Endodermal cell (in vitro differentiated cells): ENCODE results near the gene MTM1. TPM values are rescaled to one million over a fixed set of nuclear protein-coding genes. Genes with fewer than 3 reads are reported as not detected.

Experiments
- DNase-seq: peaks from one replicate; pipeline ENCODE4 v3.0.0-alpha.2; 2017
- H3K27ac ChIP-seq: 2 replicates; pipeline ENCODE4 v1.5.1; 2013; ENCODE audit warnings: mild to moderate bottlenecking, low read depth, low read length, moderate library complexity
- H3K27me3 ChIP-seq: 2 replicates; pipeline ENCODE4 v1.6.1; 2013; ENCODE audit warnings: mild to moderate bottlenecking, low read length, moderate library complexity; ENCODE audit not compliant: insufficient read depth, control insufficient read depth, poor library complexity, severe bottlenecking
- H3K36me3 ChIP-seq: 2 replicates; pipeline ENCODE4 v1.7.0; 2013; ENCODE audit warnings: mild to moderate bottlenecking, low read length, moderate library complexity; ENCODE audit not compliant: control insufficient read depth, insufficient read depth
- H3K4me1 ChIP-seq: one replicate; pipeline ENCODE4 v1.7.0; 2013; ENCODE audit warnings: low read length; ENCODE audit not compliant: control insufficient read depth, insufficient read depth
- H3K4me3 ChIP-seq: 2 replicates; pipeline ENCODE4 v1.5.1; 2013; ENCODE audit warnings: mild to moderate bottlenecking, low read length, moderate library complexity
- H3K9ac ChIP-seq: 2 replicates; pipeline ENCODE4 v1.6.1; 2013; ENCODE audit warnings: mild to moderate bottlenecking, low read length, moderate library complexity; ENCODE audit not compliant: poor library complexity, severe bottlenecking; ENCODE audit errors: extremely low read depth
- H3K9me3 ChIP-seq: 2 replicates; pipeline ENCODE4 v1.6.1; 2013; ENCODE audit warnings: mild to moderate bottlenecking, low read length, moderate library complexity; ENCODE audit not compliant: control insufficient read depth
- H3K27ac Mint-ChIP-seq: 2 replicates; pipeline ENCODE4 v1.8.0; 2020; ENCODE audit warnings: mixed read lengths
- H3K27me3 Mint-ChIP-seq: 2 replicates; pipeline ENCODE4 v1.8.0; 2021; ENCODE audit warnings: mild to moderate bottlenecking, mixed read lengths; ENCODE audit not compliant: insufficient read depth
- H3K36me3 Mint-ChIP-seq: 2 replicates; pipeline ENCODE4 v1.8.0; 2020; ENCODE audit warnings: low read depth, mixed read lengths
- H3K4me1 Mint-ChIP-seq: 2 replicates; pipeline ENCODE4 v1.8.0; 2020; ENCODE audit warnings: mixed read lengths
- H3K4me3 Mint-ChIP-seq: 2 replicates; pipeline ENCODE4 v1.8.0; 2020; ENCODE audit warnings: mild to moderate bottlenecking, moderate library complexity, mixed read lengths
- H3K9me3 Mint-ChIP-seq: 2 replicates; pipeline ENCODE4 v1.8.0; 2020; ENCODE audit warnings: mild to moderate bottlenecking, mixed read lengths
- whole genome bisulfite sequencing, 2 experiments: methylation state at CpG; one replicate each; pipeline versions ENCODE4 v1.1.5 to v1.1.7; 2013; ENCODE audit warnings: missing lambda C conversion rate in 2 of 2, mixed read lengths in 1 of 2; ENCODE audit not compliant: insufficient coverage in 1 of 2, insufficient read length in 1 of 2; 5-methylcytosine and 5-hydroxymethylcytosine counted together
- total RNA-seq, 2 donors: library from RNA; stranded (reverse); fragmentation: NEBNext Ultra II Directional in 1 of 2; extraction: Animal tissue kit (Norgen Biotek cat#: 25700) in 1 of 2; gene quantifications; 2 replicates in 1 of 2; 3 replicates in 1 of 2; pipeline ENCODE4 v1.2.1, GENCODE V29; 2021
- TF ChIP-seq, protein P1 (sequence below): fragments of 200-600 bp; sonication (generic); conservative IDR thresholded peaks from 2 replicates; pipeline ENCODE4 v1.5.0; 2021; ENCODE audit warnings: antibody characterized with exemption, mild to moderate bottlenecking

Gene MTM1
- total RNA-seq, 2 donors from 2014 or later: 5.9 to 9.8 TPM

DNA sequence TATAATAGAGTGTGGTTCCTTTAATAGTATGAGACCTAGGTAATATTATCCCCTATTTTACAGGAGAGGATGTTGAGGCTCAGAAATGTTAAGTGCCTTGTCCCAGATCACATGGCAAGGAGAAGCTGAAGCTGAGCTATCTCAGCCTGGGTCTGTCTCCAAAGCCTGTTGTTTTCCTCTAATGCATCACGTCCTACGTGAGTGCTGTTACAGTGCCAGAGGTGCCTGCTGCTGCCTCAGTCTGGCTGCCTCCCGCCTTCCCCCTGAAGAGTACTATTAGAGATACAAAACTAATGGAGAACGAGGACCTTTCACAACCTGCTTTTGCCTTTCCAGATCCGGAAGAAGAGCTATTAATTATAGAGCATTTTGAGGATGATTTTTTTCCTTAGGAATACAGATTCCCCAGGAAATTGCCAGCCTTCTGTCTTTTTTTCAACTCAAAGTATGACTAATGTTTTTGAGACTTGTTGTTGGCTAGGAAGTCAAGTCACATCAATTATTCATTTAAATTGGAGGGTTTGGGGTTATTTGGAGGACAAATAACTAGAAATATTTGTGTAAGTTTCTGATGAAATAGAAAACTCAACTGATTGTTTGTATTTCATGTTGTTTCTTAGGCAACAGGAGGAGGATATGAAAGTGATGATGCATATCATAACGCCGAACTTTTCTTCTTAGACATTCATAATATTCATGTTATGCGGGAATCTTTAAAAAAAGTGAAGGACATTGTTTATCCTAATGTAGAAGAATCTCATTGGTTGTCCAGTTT lies 80.9 kb downstream of the MTM1 start:
- Histone ChIP-seq H3K9me3 (no peaks in the 10 kb centered on the region), H3K9ac (no peak overlapping the region), H3K36me3 (no peaks in the 10 kb centered on the region), H3K27ac (no peak overlapping the region), H3K27me3 (no peaks in the 10 kb centered on the region), H3K4me3 (no peak overlapping the region), H3K4me1 (no peaks in the 10 kb centered on the region)
- Mint-ChIP-seq H3K9me3 (peaks cover 37% of the 10 kb centered on the region), H3K4me1 (no peaks in the 10 kb centered on the region), H3K4me3 (no peak overlapping the region), H3K27ac (no peak overlapping the region), H3K27me3 (no peaks in the 10 kb centered on the region), H3K36me3 (no peaks in the 10 kb centered on the region)
- TF ChIP-seq, protein P1, sequence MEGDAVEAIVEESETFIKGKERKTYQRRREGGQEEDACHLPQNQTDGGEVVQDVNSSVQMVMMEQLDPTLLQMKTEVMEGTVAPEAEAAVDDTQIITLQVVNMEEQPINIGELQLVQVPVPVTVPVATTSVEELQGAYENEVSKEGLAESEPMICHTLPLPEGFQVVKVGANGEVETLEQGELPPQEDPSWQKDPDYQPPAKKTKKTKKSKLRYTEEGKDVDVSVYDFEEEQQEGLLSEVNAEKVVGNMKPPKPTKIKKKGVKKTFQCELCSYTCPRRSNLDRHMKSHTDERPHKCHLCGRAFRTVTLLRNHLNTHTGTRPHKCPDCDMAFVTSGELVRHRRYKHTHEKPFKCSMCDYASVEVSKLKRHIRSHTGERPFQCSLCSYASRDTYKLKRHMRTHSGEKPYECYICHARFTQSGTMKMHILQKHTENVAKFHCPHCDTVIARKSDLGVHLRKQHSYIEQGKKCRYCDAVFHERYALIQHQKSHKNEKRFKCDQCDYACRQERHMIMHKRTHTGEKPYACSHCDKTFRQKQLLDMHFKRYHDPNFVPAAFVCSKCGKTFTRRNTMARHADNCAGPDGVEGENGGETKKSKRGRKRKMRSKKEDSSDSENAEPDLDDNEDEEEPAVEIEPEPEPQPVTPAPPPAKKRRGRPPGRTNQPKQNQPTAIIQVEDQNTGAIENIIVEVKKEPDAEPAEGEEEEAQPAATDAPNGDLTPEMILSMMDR: no peak
- 100% methylated on average over 6 of the region's 8 CpGs; no CpG with 5 or more reads in 1 of the 2 experiments for WGBS, 2 experiments
- no peak for DNase-seq

DNA sequence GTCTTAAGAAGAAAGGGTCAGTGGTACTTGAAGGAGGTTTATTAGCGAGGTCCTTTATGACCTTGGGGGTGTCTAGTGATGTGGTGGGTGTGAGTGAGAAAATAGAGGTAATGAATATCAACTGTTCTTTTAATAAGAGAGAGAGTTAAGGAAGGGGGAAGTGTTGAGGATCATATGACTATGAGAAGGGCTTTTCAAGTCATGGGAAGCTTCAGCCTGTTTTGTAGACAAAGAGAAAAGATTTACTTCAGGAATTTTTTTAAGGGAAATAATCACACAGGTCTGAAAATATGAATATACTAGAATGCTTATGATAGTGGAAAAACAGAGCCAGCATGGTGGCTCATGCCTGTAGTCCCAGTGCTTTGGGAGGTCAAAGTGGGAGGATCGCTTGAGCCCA lies 83.5 kb downstream of the MTM1 start:
- H3K9ac ChIP-seq: no peak overlapping the region
- no peak overlapping the region for H3K4me3 ChIP-seq
- Mint-ChIP-seq H3K27ac (no peak overlapping the region), H3K4me3 (no peak overlapping the region), H3K9me3 (peaks cover 41% of the 10 kb centered on the region), H3K4me1 (no peaks in the 10 kb centered on the region), H3K27me3 (no peaks in the 10 kb centered on the region), H3K36me3 (peaks cover 15% of the 10 kb centered on the region)
- H3K9me3 ChIP-seq: no peaks in the 10 kb centered on the region
- WGBS, 2 experiments: 91% methylated on average over 2 of the region's 2 CpGs; no CpG with 5 or more reads in 1 of the 2 experiments
- TF ChIP-seq, protein P1: no peak
- no peaks in the 10 kb centered on the region for H3K27me3 ChIP-seq
- DNase-seq: no peak
- H3K36me3 ChIP-seq: no peaks in the 10 kb centered on the region
- no peaks in the 10 kb centered on the region for H3K4me1 ChIP-seq
- H3K27ac ChIP-seq: no peak overlapping the region

DNA sequence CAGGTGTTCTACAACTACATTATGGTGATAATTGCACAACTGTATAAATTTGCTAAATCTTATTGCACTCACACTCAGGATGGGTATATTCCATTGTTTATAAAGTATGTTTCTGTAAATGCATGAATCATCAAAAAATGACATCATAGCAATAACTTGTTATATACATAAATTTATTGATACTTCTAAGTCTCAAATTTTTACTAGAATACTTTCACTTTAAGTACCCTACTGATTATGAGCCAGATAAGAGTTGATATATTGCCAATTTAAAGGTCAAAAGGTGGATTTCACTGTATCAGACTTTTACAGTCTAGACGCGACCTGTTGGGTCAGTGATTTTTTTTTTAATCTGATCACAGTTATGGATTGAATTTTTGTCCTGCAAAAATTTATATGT lies 87.4 kb downstream of the MTM1 start:
- TF ChIP-seq, protein P1: no peak
- H3K4me1 ChIP-seq: no peaks in the 10 kb centered on the region
- H3K9me3 ChIP-seq: no peaks in the 10 kb centered on the region
- no peak overlapping the region for H3K27ac Mint-ChIP-seq
- H3K27me3 Mint-ChIP-seq: no peaks in the 10 kb centered on the region
- no peaks in the 10 kb centered on the region for H3K27me3 ChIP-seq
- H3K9ac ChIP-seq: no peak overlapping the region
- H3K36me3 Mint-ChIP-seq: peaks cover 28% of the 10 kb centered on the region
- peaks cover 41% of the 10 kb centered on the region for H3K9me3 Mint-ChIP-seq
- WGBS, 2 experiments: 100% methylated on average over 2 of the region's 2 CpGs; no CpG with 5 or more reads in 1 of the 2 experiments
- H3K4me3 ChIP-seq: no peak overlapping the region
- H3K4me3 Mint-ChIP-seq: no peak overlapping the region
- no peak for DNase-seq
- H3K27ac ChIP-seq: no peak overlapping the region
- H3K36me3 ChIP-seq: peaks cover 4% of the 10 kb centered on the region
- H3K4me1 Mint-ChIP-seq: no peaks in the 10 kb centered on the region
